ENCODE results near the gene TUBA4B. TPM values are rescaled to one million over a fixed set of nuclear protein-coding genes. Genes with fewer than 3 reads are reported as not detected.

TUBA4B gene
- total RNA-seq, 1 experiment from 2014 or later: not detected

- H3K36me3 Mint-ChIP-seq (ENCODE audit: insufficient read depth in 1 of 3, low read depth in 3 of 3): peaks cover 0 to 4% (median 2%) of the 10 kb centered on the region in 3 experiments; a peak in 2 of 7 replicates
- H3K79me1 ChIP-seq (ENCODE audit: insufficient read depth, low read depth, low read length, poor library complexity, severe bottlenecking): no peaks in the 10 kb centered on the region
- H3K23ac ChIP-seq (ENCODE audit: insufficient read length, low read depth, low read length): no peak overlapping the region
- H3K14ac ChIP-seq (ENCODE audit: insufficient read depth, low read length): no peak overlapping the region
- no peak overlapping the region for H2AK5ac ChIP-seq (ENCODE audit: insufficient read length, low read length)
- H3K4me3 Mint-ChIP-seq: no peak overlapping the region; a peak in 1 of 5 replicates
- no peak overlapping the region for H3K56ac ChIP-seq (ENCODE audit: insufficient read length, low read depth, low read length)
- H3K27me3 ChIP-seq (ENCODE audit: insufficient read depth, low read length): no peaks in the 10 kb centered on the region; the same call in 1 of the 2 replicates
- no peak overlapping the region for H2BK15ac ChIP-seq (ENCODE audit: low read depth, low read length)
- H2BK120ac ChIP-seq (ENCODE audit: low read depth, low read length, poor library complexity, severe bottlenecking): no peak overlapping the region
- H4K20me1 ChIP-seq (ENCODE audit: control insufficient read depth, insufficient read depth, insufficient read length): no peaks in the 10 kb centered on the region
- peaks cover 6% of the 10 kb centered on the region for H3K23me2 ChIP-seq (ENCODE audit: insufficient read length, low read depth, low read length, poor library complexity, severe bottlenecking)
- no peak overlapping the region for H3K4me2 ChIP-seq (ENCODE audit: insufficient read depth, insufficient read length, low read length)
- no peak overlapping the region for H4K8ac ChIP-seq (replicated peaks; ENCODE audit: insufficient read length, low read depth, low read length)
- WGBS (ENCODE audit: extremely low coverage, insufficient read length, low lambda C conversion rate): no CpG with 5 or more reads among the region's 14 CpGs
- H2BK5ac ChIP-seq (ENCODE audit: insufficient read length, low read length): no peak overlapping the region
- H3K27ac ChIP-seq (ENCODE audit: insufficient read length, low read depth, low read length): no peak overlapping the region
- peaks cover 19 to 29% of the 10 kb centered on the region in 2 experiments for H3K4me1 Mint-ChIP-seq
- no peak overlapping the region for H3T11ph ChIP-seq (ENCODE audit: low read length)
- peaks cover 2 to 7% of the 10 kb centered on the region in 2 experiments; a peak in 3 of 5 replicates for H3K9me3 Mint-ChIP-seq
- TF ChIP-seq, protein P1, sequence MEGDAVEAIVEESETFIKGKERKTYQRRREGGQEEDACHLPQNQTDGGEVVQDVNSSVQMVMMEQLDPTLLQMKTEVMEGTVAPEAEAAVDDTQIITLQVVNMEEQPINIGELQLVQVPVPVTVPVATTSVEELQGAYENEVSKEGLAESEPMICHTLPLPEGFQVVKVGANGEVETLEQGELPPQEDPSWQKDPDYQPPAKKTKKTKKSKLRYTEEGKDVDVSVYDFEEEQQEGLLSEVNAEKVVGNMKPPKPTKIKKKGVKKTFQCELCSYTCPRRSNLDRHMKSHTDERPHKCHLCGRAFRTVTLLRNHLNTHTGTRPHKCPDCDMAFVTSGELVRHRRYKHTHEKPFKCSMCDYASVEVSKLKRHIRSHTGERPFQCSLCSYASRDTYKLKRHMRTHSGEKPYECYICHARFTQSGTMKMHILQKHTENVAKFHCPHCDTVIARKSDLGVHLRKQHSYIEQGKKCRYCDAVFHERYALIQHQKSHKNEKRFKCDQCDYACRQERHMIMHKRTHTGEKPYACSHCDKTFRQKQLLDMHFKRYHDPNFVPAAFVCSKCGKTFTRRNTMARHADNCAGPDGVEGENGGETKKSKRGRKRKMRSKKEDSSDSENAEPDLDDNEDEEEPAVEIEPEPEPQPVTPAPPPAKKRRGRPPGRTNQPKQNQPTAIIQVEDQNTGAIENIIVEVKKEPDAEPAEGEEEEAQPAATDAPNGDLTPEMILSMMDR (conservative IDR thresholded peaks at IDR 0.05): no peak
- no peak overlapping the region for H3K27ac Mint-ChIP-seq
- H3K79me2 ChIP-seq (ENCODE audit: insufficient read depth, low read length): no peaks in the 10 kb centered on the region
- no peak overlapping the region for H2BK12ac ChIP-seq (ENCODE audit: insufficient read length, low read depth, low read length)
- DNase-seq: no peak
- H2BK20ac ChIP-seq (ENCODE audit: low read depth, low read length, poor library complexity, severe bottlenecking): no peak overlapping the region
- no peaks in the 10 kb centered on the region for H3K4me1 ChIP-seq (ENCODE audit: insufficient read depth, low read length)
- no peak overlapping the region for H3K9ac ChIP-seq (ENCODE audit: extremely low read depth, insufficient read length, low read length)
- no peak overlapping the region for H3K18ac ChIP-seq (ENCODE audit: insufficient read length, low read depth, low read length)
- no peaks in the 10 kb centered on the region for H3K9me3 ChIP-seq (ENCODE audit: control insufficient read depth, low read depth, low read length)
- H3K27me3 Mint-ChIP-seq (ENCODE audit: low read depth): peaks cover 70% of the 10 kb centered on the region
- H2AFZ ChIP-seq (ENCODE audit: low read length): no peak overlapping the region
- no peak overlapping the region for H4K5ac ChIP-seq (ENCODE audit: insufficient read length, low read depth, low read length)
- no peak overlapping the region for H4K91ac ChIP-seq (ENCODE audit: insufficient read length, low read depth, low read length)
- no peak overlapping the region for H3K4ac ChIP-seq (ENCODE audit: low read depth, low read length)
Measured at GRCh38 chr2:219296142-219296541, 43.1 kb downstream of the TUBA4B start.
